Measurements from ENCODE around the gene SNTG2. TPM values are rescaled to one million over a fixed set of nuclear protein-coding genes. Genes with fewer than 3 reads are reported as not detected.

Gene SNTG2
- polyA plus RNA-seq, 3 donors = not detected

GRCh38 chr2:1400943-1401735, 450.5 kb downstream of the SNTG2 start:
- Histone ChIP-seq H3K9ac (ENCODE audit: insufficient read depth, low read length, poor library complexity, severe bottlenecking) (no peak overlapping the region), H3K9me3 (replicated peaks in 1 of 2; ENCODE audit: control insufficient read depth in 1 of 2, insufficient read depth in 1 of 2, low read length in 2 of 2) (peaks cover 0 to 12% of the 10 kb centered on the region in 2 donors), H3K4me1 (ENCODE audit: control insufficient read depth in 1 of 2, insufficient read depth in 2 of 2, low read length in 2 of 2) (peaks cover 0 to 10% of the 10 kb centered on the region in 2 donors), H3K79me2 (ENCODE audit: insufficient read depth, low read length) (no peaks in the 10 kb centered on the region), H3K4me3 (replicated peaks in 1 of 3; ENCODE audit: low read depth in 2 of 3, low read length in 3 of 3) (no peak overlapping the region), H2AFZ (ENCODE audit: insufficient read depth, low read depth, low read length, poor library complexity, severe bottlenecking) (no peak overlapping the region), H3K36me3 (replicated peaks in 1 of 2; ENCODE audit: control insufficient read depth in 1 of 2, insufficient read depth in 2 of 2, low read length in 2 of 2) (no peaks in the 10 kb centered on the region), H3K27ac (ENCODE audit: low read depth in 1 of 2, low read length in 2 of 2) (no peak overlapping the region), H3K27me3 (ENCODE audit: control insufficient read depth in 2 of 2, insufficient read depth in 2 of 2, low read length in 2 of 2) (no peaks in the 10 kb centered on the region), H3K4me2 (replicated peaks; ENCODE audit: extremely low read depth, low read length, poor library complexity, severe bottlenecking) (no peak overlapping the region), H4K20me1 (ENCODE audit: insufficient read depth, low read length) (no peaks in the 10 kb centered on the region)
- Mint-ChIP-seq H3K4me1 (peaks cover 24% of the 10 kb centered on the region), H3K36me3 (no peaks in the 10 kb centered on the region), H3K27me3 (ENCODE audit: low read depth in 3 of 3) (peaks cover 13 to 18% (median 16%) of the 10 kb centered on the region in 3 donors), H3K9me3 (peaks cover 3 to 23% (median 7%) of the 10 kb centered on the region in 7 donors), H3K4me3 (peak overlapping the region in 1 of 2 donors; percentile 72), H3K27ac (no peak overlapping the region)
- 39% methylated on average over 6 of the region's 8 CpGs for WGBS (ENCODE audit: insufficient coverage)
- DNase-seq = no peak
- TF ChIP-seq CTCF (IDR thresholded peaks at IDR 0.05) = no peak
- intact Hi-C loops (cut with micrococcal nuclease) = no loop called here

GRCh38 chr2:1402064-1402463, 451.4 kb downstream of the SNTG2 start:
- Histone ChIP-seq H3K9ac (ENCODE audit: insufficient read depth, low read length, poor library complexity, severe bottlenecking) (no peak overlapping the region), H3K4me1 (ENCODE audit: control insufficient read depth in 1 of 2, insufficient read depth in 2 of 2, low read length in 2 of 2) (peaks cover 0 to 10% of the 10 kb centered on the region in 2 donors), H3K79me2 (ENCODE audit: insufficient read depth, low read length) (no peaks in the 10 kb centered on the region), H3K9me3 (replicated peaks in 1 of 2; ENCODE audit: control insufficient read depth in 1 of 2, insufficient read depth in 1 of 2, low read length in 2 of 2) (peaks cover 0 to 12% of the 10 kb centered on the region in 2 donors), H3K4me2 (replicated peaks; ENCODE audit: extremely low read depth, low read length, poor library complexity, severe bottlenecking) (no peak overlapping the region), H4K20me1 (ENCODE audit: insufficient read depth, low read length) (no peaks in the 10 kb centered on the region), H3K27ac (ENCODE audit: low read depth in 1 of 2, low read length in 2 of 2) (no peak overlapping the region), H2AFZ (ENCODE audit: insufficient read depth, low read depth, low read length, poor library complexity, severe bottlenecking) (no peak overlapping the region), H3K27me3 (ENCODE audit: control insufficient read depth in 2 of 2, insufficient read depth in 2 of 2, low read length in 2 of 2) (no peaks in the 10 kb centered on the region), H3K36me3 (replicated peaks in 1 of 2; ENCODE audit: control insufficient read depth in 1 of 2, insufficient read depth in 2 of 2, low read length in 2 of 2) (no peaks in the 10 kb centered on the region), H3K4me3 (replicated peaks in 1 of 3; ENCODE audit: low read depth in 2 of 3, low read length in 3 of 3) (no peak overlapping the region)
- TF ChIP-seq CTCF (IDR thresholded peaks at IDR 0.05) = no peak
- Mint-ChIP-seq H3K9me3 (peaks cover 3 to 23% (median 7%) of the 10 kb centered on the region in 7 donors), H3K27ac (no peak overlapping the region), H3K36me3 (no peaks in the 10 kb centered on the region), H3K4me1 (peaks cover 24% of the 10 kb centered on the region), H3K27me3 (ENCODE audit: low read depth in 3 of 3) (peaks cover 12 to 19% (median 15%) of the 10 kb centered on the region in 3 donors), H3K4me3 (no peak overlapping the region)
- DNase-seq = no peak
- WGBS (ENCODE audit: insufficient coverage) = 90% methylated on average over 6 of the region's 9 CpGs
- intact Hi-C loops (cut with micrococcal nuclease) = no loop called here

Measured in CD14-positive monocyte (primary cell).